Forelimb muscle (tissue), 1 donor: ENCODE measurements around the gene GZMM. TPM values are rescaled to one million over a fixed set of nuclear protein-coding genes. Genes with fewer than 3 reads are reported as not detected.

Experiments used
- DNase-seq: peaks from one replicate; pipeline ENCODE4 v3.0.0-alpha.2; 2013; ENCODE audit warnings: low read depth
- polyA plus RNA-seq: library from polyadenylated mRNA; unstranded; fragments of 120-200 nt; gene quantifications from one replicate; pipeline ENCODE4 v1.2.1, GENCODE V29; 2013; ENCODE audit not compliant: insufficient read length

The GZMM gene
- 0.49 TPM for polyA plus RNA-seq

GRCh38 chr19:543910-544608 is at the start of gene GZMM:
Gene GZMM (plus strand): TSS chr19:544053. CDS start chr19:544072, 19 bp downstream.
- no peak for DNase-seq

GRCh38 chr19:494171-495080 is 49.4 kb upstream of the GZMM start:
- DNase-seq: no peak

- DNase-seq: no peak
These were observed 48.8 kb upstream of the GZMM start for GRCh38 chr19:495081-495401.

GRCh38 chr19:495402-496111 is 48.3 kb upstream of the GZMM start:
- no peak for DNase-seq

- DNase-seq: no peak
These were observed 47.7 kb upstream of the GZMM start, which contains the start of gene MADCAM1 for GRCh38 chr19:496112-496665. Gene MADCAM1 (plus strand): TSS chr19:496486. CDS start chr19:496500, 14 bp downstream.

- no peak for DNase-seq
These were observed 46.9 kb upstream of the GZMM start for GRCh38 chr19:496986-497385.

GRCh38 chr19:497491-497868 is 46.4 kb upstream of the GZMM start:
- DNase-seq: no peak

- DNase-seq: no peak
These were observed 45.9 kb upstream of the GZMM start for GRCh38 chr19:497869-498510.

- DNase-seq: no peak
These were observed 45.4 kb upstream of the GZMM start for GRCh38 chr19:498511-498891.

GRCh38 chr19:498977-499623 is 44.8 kb upstream of the GZMM start:
- no peak for DNase-seq

- DNase-seq: no peak
These were observed 42.2 kb upstream of the GZMM start for GRCh38 chr19:501646-502045.

- DNase-seq: no peak
These were observed 39.2 kb upstream of the GZMM start for GRCh38 chr19:504616-505015.

GRCh38 chr19:506404-507285 is 37.2 kb upstream of the GZMM start:
- DNase-seq: peak; percentile 100

GRCh38 chr19:507286-508203 is 36.3 kb upstream of the GZMM start, which contains the start of gene TPGS1:
Gene TPGS1 (plus strand): TSS chr19:507497. CDS start chr19:507507, 10 bp downstream.
- DNase-seq: no peak

- no peak for DNase-seq
These were observed 35.4 kb upstream of the GZMM start for GRCh38 chr19:508204-509150.

- no peak for DNase-seq
These were observed 33.2 kb upstream of the GZMM start for GRCh38 chr19:510606-511100.

- no peak for DNase-seq
These were observed 32.6 kb upstream of the GZMM start for GRCh38 chr19:511101-511851.
